ENCODE measurements around the gene ZNF416. TPM values are rescaled to one million over a fixed set of nuclear protein-coding genes. Genes with fewer than 3 reads are reported as not detected.

ZNF416 gene
- total and polyA plus RNA-seq, 2 of the 8 experiments (the other 6 are each of a cell fraction or from before 2014, with no cell fraction given), result 3.2 to 10.3 TPM

DNA sequence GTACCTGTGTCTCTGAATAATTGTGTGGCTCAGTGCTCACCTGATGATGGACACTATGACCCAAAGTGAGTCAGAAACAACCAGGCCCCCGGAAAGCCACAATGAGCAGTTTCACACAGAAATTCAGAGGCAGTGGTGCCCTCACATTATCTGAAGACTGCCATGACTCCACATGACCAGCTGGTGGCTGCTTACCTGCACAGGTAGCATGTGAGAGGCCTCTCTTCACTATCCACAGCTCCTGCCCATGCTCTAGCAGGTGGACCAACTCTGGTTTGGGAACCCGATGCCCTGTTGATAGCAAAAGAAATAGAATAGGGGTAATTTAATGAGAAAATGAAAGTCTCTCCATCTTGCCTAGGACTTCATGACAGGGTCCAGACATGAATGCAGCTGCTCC, 26.3 kb downstream of the ZNF416 start:
- Histone ChIP-seq H4K5ac (ENCODE audit: insufficient read length, low read depth, low read length) (no peak overlapping the region), H3K4me3 (ENCODE audit: extremely low read depth in 1 of 4, insufficient read depth in 2 of 4, low read depth in 3 of 4, low read length in 4 of 4) (no peak overlapping the region), H3K9me3 (ENCODE audit: insufficient read depth in 2 of 2, low read depth in 1 of 2, low read length in 1 of 2) (peaks cover 2 to 4% of the 10 kb centered on the region in 2 experiments), H3K23ac (ENCODE audit: insufficient read length) (no peak overlapping the region), H4K91ac (replicated peaks; ENCODE audit: insufficient read length, low read length) (no peak overlapping the region), H3K27me3 (replicated peaks in 1 of 4; ENCODE audit: control insufficient read depth in 3 of 4, extremely low read depth in 1 of 4, insufficient read depth in 3 of 4, low read length in 3 of 4) (no peaks in the 10 kb centered on the region), H3K14ac (ENCODE audit: insufficient read length) (no peak overlapping the region), H4K8ac (ENCODE audit: extremely low read depth, insufficient read depth, low read length) (no peak overlapping the region), H2AFZ (ENCODE audit: low read length) (no peak overlapping the region), H2BK20ac (ENCODE audit: low read length) (no peak overlapping the region), H2BK5ac (ENCODE audit: low read depth, low read length) (no peak overlapping the region), H4K20me1 (replicated peaks in 1 of 2; ENCODE audit: control insufficient read depth in 1 of 2, insufficient read depth in 2 of 2, low read length in 2 of 2) (peaks cover 0 to 4% of the 10 kb centered on the region in 2 experiments), H3K79me1 (ENCODE audit: low read depth, low read length) (peaks cover 8% of the 10 kb centered on the region), H3K56ac (replicated peaks; ENCODE audit: insufficient read length, low read depth, low read length) (no peak overlapping the region), H3K36me3 (ENCODE audit: control insufficient read depth in 2 of 4, insufficient read depth in 4 of 4, low read length in 3 of 4) (peaks cover 13 to 63% (median 51%) of the 10 kb centered on the region in 4 experiments), H3K27ac (ENCODE audit: low read depth, low read length) (no peak overlapping the region), H2BK12ac (ENCODE audit: low read depth, low read length) (no peak overlapping the region), H3K4me2 (ENCODE audit: insufficient read depth in 1 of 2, low read depth in 2 of 2, low read length in 2 of 2) (no peak overlapping the region), H3K9ac (replicated peaks in 1 of 4; ENCODE audit: extremely low read depth in 1 of 4, low read depth in 3 of 4, low read length in 3 of 4) (no peak overlapping the region), H3K79me2 (ENCODE audit: control insufficient read depth in 1 of 2, insufficient read depth in 2 of 2, low read length in 2 of 2) (no peaks in the 10 kb centered on the region; a peak in 1 of 4 replicates), H2BK15ac (ENCODE audit: low read length) (no peak overlapping the region), H3K4ac (replicated peaks; ENCODE audit: insufficient read length, low read depth, low read length) (no peak overlapping the region), H3K4me1 (replicated peaks in 1 of 4; ENCODE audit: control insufficient read depth in 3 of 4, insufficient read depth in 4 of 4, low read length in 3 of 4) (no peaks in the 10 kb centered on the region), H2BK120ac (replicated peaks; ENCODE audit: low read depth, low read length) (no peak overlapping the region), H3K18ac (ENCODE audit: extremely low read depth, low read length) (no peak overlapping the region), H2AK5ac (ENCODE audit: low read depth, low read length) (no peak overlapping the region), H3K23me2 (ENCODE audit: low read depth, low read length) (no peaks in the 10 kb centered on the region)
- DNase-seq (ENCODE audit: low read depth in 1 of 2, low spot score in 2 of 2) (no peak), FAIRE-seq (no peak)
- 91% methylated on average over 2 of the region's 2 CpGs; no CpG with 5 or more reads in 1 of the 2 experiments for WGBS, 2 experiments (ENCODE audit: extremely low coverage in 1 of 2, insufficient coverage in 1 of 2, insufficient read length in 1 of 2, insufficient replicate concordance in 2 of 2, low coverage in 1 of 2, low lambda C conversion rate in 2 of 2, missing lambda C conversion rate in 1 of 2)
- ChIA-PET CTCF (ENCODE audit: partially characterized antibody) (no interaction called here), POLR2A (ENCODE audit: partially characterized antibody) (interaction anchor here (1.0 kb wide), 1 partner anchor 11 kb away, joined by 3 read pairs; no protein-coding TSS in a partner anchor)
- no peak for TF ChIP-seq MAFK (IDR thresholded peaks at IDR 0.05; ENCODE audit: low read depth, low read length)
- no peak for TF ChIP-seq RFX5 (IDR thresholded peaks at IDR 0.05; ENCODE audit: borderline replicate concordance, low read depth, low read length)
- TF ChIP-seq CEBPB (IDR thresholded peaks at IDR 0.05; ENCODE audit: low read depth, low read length), result no peak
- TF ChIP-seq CHD2 (IDR thresholded peaks at IDR 0.05; ENCODE audit: low read length), result no peak
- TF ChIP-seq, protein P1, sequence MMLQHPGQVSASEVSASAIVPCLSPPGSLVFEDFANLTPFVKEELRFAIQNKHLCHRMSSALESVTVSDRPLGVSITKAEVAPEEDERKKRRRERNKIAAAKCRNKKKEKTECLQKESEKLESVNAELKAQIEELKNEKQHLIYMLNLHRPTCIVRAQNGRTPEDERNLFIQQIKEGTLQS (IDR thresholded peaks at IDR 0.05; ENCODE audit: insufficient read depth, low read depth, low read length), result no peak
- no peak for TF ChIP-seq POLR2AphosphoS5 (IDR thresholded peaks at IDR 0.05; ENCODE audit: low read depth, low read length)
- TF ChIP-seq, protein P2, sequence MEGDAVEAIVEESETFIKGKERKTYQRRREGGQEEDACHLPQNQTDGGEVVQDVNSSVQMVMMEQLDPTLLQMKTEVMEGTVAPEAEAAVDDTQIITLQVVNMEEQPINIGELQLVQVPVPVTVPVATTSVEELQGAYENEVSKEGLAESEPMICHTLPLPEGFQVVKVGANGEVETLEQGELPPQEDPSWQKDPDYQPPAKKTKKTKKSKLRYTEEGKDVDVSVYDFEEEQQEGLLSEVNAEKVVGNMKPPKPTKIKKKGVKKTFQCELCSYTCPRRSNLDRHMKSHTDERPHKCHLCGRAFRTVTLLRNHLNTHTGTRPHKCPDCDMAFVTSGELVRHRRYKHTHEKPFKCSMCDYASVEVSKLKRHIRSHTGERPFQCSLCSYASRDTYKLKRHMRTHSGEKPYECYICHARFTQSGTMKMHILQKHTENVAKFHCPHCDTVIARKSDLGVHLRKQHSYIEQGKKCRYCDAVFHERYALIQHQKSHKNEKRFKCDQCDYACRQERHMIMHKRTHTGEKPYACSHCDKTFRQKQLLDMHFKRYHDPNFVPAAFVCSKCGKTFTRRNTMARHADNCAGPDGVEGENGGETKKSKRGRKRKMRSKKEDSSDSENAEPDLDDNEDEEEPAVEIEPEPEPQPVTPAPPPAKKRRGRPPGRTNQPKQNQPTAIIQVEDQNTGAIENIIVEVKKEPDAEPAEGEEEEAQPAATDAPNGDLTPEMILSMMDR (IDR thresholded peaks at IDR 0.05; ENCODE audit: control extremely low read depth in 1 of 3, insufficient read depth in 1 of 3, low read depth in 1 of 3, low read length in 3 of 3), result peak in 2 of 3 experiments; percentile 15 to 25; a peak in 2 of 4 replicates
- TF ChIP-seq, protein P3, sequence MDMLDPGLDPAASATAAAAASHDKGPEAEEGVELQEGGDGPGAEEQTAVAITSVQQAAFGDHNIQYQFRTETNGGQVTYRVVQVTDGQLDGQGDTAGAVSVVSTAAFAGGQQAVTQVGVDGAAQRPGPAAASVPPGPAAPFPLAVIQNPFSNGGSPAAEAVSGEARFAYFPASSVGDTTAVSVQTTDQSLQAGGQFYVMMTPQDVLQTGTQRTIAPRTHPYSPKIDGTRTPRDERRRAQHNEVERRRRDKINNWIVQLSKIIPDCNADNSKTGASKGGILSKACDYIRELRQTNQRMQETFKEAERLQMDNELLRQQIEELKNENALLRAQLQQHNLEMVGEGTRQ (IDR thresholded peaks at IDR 0.05; ENCODE audit: low read length), result no peak
- TF ChIP-seq KDM4A (IDR thresholded peaks at IDR 0.05; ENCODE audit: low read depth, low read length, severe bottlenecking), result no peak
- TF ChIP-seq KDM5A (IDR thresholded peaks at IDR 0.05; ENCODE audit: low read length), result no peak
